ENCODE data around the gene DOCK10.
A peak's percentile ranks its signal among the peaks of the same experiment; 100 is the strongest.

DOCK10 gene

GRCh38 chr2:224869601-224870233, 172.6 kb downstream of the DOCK10 start:
- no peak for DNase-seq

- peak; percentile 55 for DNase-seq
These were observed 177.3 kb downstream of the DOCK10 start for GRCh38 chr2:224865016-224865415.

GRCh38 chr2:224861266-224861665, 181.0 kb downstream of the DOCK10 start:
- no peak for DNase-seq

- DNase-seq = no peak
These were observed 181.5 kb downstream of the DOCK10 start for GRCh38 chr2:224860786-224861185.

- no peak for DNase-seq
These were observed 190.5 kb downstream of the DOCK10 start for GRCh38 chr2:224851811-224852210.

- no peak for DNase-seq
These were observed 192.2 kb downstream of the DOCK10 start for GRCh38 chr2:224850081-224850480.

- DNase-seq = peak; percentile 22
These were observed 193.0 kb downstream of the DOCK10 start for GRCh38 chr2:224849264-224849663.

GRCh38 chr2:224847961-224848850, 194.1 kb downstream of the DOCK10 start:
- DNase-seq = peak; percentile 67

GRCh38 chr2:224847381-224847780, 194.9 kb downstream of the DOCK10 start:
- DNase-seq = no peak

- no peak for DNase-seq
These were observed 195.6 kb downstream of the DOCK10 start for GRCh38 chr2:224846686-224847085.

- DNase-seq = no peak
These were observed 196.1 kb downstream of the DOCK10 start for GRCh38 chr2:224846161-224846560.

- DNase-seq = no peak
These were observed 199.1 kb downstream of the DOCK10 start for GRCh38 chr2:224843141-224843540.

- DNase-seq = no peak
These were observed 200.4 kb downstream of the DOCK10 start for GRCh38 chr2:224841910-224842309.

GRCh38 chr2:224838335-224838734, 203.9 kb downstream of the DOCK10 start:
- DNase-seq = peak; percentile 6

- DNase-seq = peak; percentile 10
These were observed 204.7 kb downstream of the DOCK10 start for GRCh38 chr2:224837558-224837957.

- DNase-seq = no peak
These were observed 205.2 kb downstream of the DOCK10 start for GRCh38 chr2:224837066-224837465.

- no peak for DNase-seq
These were observed 206.0 kb downstream of the DOCK10 start for GRCh38 chr2:224836263-224836662.

- DNase-seq = no peak
These were observed 206.9 kb downstream of the DOCK10 start for GRCh38 chr2:224835405-224835804.

GRCh38 chr2:224833986-224834385, 208.3 kb downstream of the DOCK10 start:
- no peak for DNase-seq

GRCh38 chr2:224832207-224832606, 210.1 kb downstream of the DOCK10 start:
- DNase-seq = no peak

- DNase-seq = no peak
These were observed 210.7 kb downstream of the DOCK10 start for GRCh38 chr2:224831530-224831929.

- DNase-seq = no peak
These were observed 221.8 kb downstream of the DOCK10 start for GRCh38 chr2:224820283-224820991.

GRCh38 chr2:224819075-224819474, 223.2 kb downstream of the DOCK10 start:
- DNase-seq = no peak

GRCh38 chr2:224817676-224818075, 224.6 kb downstream of the DOCK10 start:
- no peak for DNase-seq
